Measurements from ENCODE around the gene MRPS25.

Gene MRPS25

DNA sequence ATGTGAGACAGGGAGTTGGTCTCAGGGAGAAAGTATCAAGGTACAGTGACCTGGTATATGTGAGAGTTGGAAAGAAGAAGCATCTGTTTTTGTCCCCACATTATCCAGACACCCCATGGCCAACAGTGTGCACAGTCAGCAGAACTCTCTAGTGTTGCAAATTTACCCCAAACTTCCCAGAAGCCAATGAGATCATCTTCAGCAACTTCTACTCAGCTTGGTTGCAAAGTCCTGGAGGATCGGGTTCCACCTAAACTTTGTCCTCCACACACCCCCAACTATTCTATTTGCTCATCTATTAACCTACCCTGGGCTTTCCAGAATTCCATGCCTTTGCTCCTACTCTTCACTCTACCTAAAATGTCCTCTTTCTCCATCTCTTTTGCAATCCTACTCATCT lies 18.1 kb upstream of the MRPS25 start:
- WGBS, 2 experiments (ENCODE audit: insufficient coverage in 2 of 2), result 78 to 92% methylated on average over 1 of the region's 1 CpG
- no peak overlapping the region for H3K27ac ChIP-seq (ENCODE audit: low read depth, low read length, severe bottlenecking)

DNA sequence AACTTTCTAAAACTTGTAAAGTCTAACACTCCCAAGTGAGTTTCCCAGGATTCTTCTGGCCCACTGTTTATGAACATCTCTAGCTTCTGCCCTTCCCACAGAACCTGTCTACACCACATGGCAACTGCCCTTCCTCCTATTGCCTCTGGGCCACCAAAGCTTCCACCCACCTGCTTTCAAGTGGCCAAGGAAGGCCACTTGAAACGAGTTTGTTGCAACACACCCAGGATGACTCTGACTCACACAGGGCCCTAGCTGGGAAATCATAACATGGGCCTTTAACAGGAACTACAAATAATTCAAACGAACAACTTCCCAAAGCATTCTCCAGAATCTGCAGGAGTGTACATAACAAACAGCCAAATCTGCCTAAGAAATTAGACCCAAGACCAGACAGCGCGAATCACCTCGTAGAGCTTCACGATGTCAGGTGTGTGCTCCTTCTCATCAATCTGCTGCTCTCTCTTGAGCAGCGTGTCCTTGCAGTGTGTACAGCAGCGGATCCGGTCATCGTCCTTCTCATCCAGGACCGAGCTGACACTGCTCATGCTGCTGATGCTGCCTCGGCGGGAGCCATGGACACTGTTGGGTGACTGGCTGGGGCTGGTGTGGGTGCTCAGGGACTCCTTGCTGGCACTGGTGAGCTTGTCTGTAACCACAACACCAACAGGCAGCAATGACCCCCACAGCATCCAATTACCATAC lies 17.0 kb upstream of the MRPS25 start:
- Histone ChIP-seq H3K9me3 (ENCODE audit: control insufficient read depth, low read length) (no peaks in the 10 kb centered on the region), H3K36me3 (ENCODE audit: control insufficient read depth, insufficient read depth, low read length) (peaks cover 96% of the 10 kb centered on the region), H3K4me3 (ENCODE audit: extremely low read depth, insufficient read depth, low read length, poor library complexity, severe bottlenecking) (no peak overlapping the region), H3K27ac (ENCODE audit: low read depth, low read length, severe bottlenecking) (no peak overlapping the region), H3K4me1 (ENCODE audit: control insufficient read depth, insufficient read depth, low read length, poor library complexity, severe bottlenecking) (no peaks in the 10 kb centered on the region)
- 96% methylated on average over 8 to 10 of the region's 13 CpGs for WGBS, 2 experiments (ENCODE audit: insufficient coverage in 2 of 2)

More for the DNA sequence above, 18.1 kb upstream of the MRPS25 start:
- peaks cover 94% of the 10 kb centered on the region for H3K36me3 ChIP-seq (ENCODE audit: control insufficient read depth, insufficient read depth, low read length)
- H3K4me1 ChIP-seq (ENCODE audit: control insufficient read depth, insufficient read depth, low read length, poor library complexity, severe bottlenecking), result no peaks in the 10 kb centered on the region
- no peaks in the 10 kb centered on the region for H3K9me3 ChIP-seq (ENCODE audit: control insufficient read depth, low read length)
- H3K4me3 ChIP-seq (ENCODE audit: extremely low read depth, insufficient read depth, low read length, poor library complexity, severe bottlenecking), result no peak overlapping the region

DNA sequence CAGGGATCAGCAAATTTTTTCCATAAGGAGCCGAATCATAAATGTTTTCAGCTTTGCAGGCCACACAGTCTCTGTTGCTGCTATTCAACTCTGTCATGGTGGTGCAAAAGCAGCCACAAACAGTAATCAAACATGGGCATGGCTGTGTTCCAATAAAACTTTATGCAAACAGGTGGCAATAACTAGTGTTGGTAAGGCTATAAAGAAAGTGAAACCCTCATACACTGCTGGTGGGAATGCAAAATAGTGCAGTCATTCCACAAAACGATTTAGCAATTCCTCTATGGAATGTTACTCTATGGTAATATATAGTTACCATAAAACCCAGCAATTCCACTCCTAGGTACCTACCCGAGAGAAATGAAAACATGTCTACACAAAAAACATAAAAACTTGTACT lies 14.0 kb upstream of the MRPS25 start:
- H3K4me3 ChIP-seq (ENCODE audit: extremely low read depth, insufficient read depth, low read length, poor library complexity, severe bottlenecking), result no peak overlapping the region
- H3K9me3 ChIP-seq (ENCODE audit: control insufficient read depth, low read length), result no peaks in the 10 kb centered on the region
- WGBS, 2 experiments (ENCODE audit: insufficient coverage in 2 of 2), result 100% methylated on average over 1 of the region's 3 CpGs
- H3K36me3 ChIP-seq (ENCODE audit: control insufficient read depth, insufficient read depth, low read length), result peaks cover 94% of the 10 kb centered on the region
- no peak overlapping the region for H3K27ac ChIP-seq (ENCODE audit: low read depth, low read length, severe bottlenecking)
- no peaks in the 10 kb centered on the region for H3K4me1 ChIP-seq (ENCODE audit: control insufficient read depth, insufficient read depth, low read length, poor library complexity, severe bottlenecking)

DNA sequence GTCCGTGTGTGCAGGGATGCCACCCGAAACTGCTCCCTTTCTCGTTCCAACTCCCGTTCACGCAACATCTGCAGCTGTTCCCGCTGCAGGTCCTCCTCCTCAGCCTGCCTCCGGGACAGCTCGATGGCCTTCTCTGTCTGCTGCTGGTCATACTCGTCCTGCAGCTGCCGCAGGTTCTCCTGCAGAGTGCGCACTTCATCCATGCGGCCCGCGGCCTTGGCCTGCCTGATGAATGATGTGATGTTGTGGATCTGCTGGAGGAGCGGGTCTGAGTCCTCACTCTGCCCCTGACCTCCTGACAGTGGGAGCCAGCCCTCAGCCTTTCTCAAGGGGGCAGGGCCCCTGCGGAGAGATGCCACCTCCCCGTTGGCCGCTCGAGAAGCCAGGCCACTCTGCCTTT lies 9.4 kb upstream of the MRPS25 start:
- 95% methylated on average over 13 to 19 of the region's 19 CpGs for WGBS, 2 experiments (ENCODE audit: insufficient coverage in 2 of 2)
- Histone ChIP-seq H3K27ac (ENCODE audit: low read depth, low read length, severe bottlenecking) (no peak overlapping the region), H3K9me3 (ENCODE audit: control insufficient read depth, low read length) (no peaks in the 10 kb centered on the region), H3K36me3 (ENCODE audit: control insufficient read depth, insufficient read depth, low read length) (peaks cover 72% of the 10 kb centered on the region), H3K4me1 (ENCODE audit: control insufficient read depth, insufficient read depth, low read length, poor library complexity, severe bottlenecking) (no peaks in the 10 kb centered on the region), H3K4me3 (ENCODE audit: extremely low read depth, insufficient read depth, low read length, poor library complexity, severe bottlenecking) (no peak overlapping the region)

DNA sequence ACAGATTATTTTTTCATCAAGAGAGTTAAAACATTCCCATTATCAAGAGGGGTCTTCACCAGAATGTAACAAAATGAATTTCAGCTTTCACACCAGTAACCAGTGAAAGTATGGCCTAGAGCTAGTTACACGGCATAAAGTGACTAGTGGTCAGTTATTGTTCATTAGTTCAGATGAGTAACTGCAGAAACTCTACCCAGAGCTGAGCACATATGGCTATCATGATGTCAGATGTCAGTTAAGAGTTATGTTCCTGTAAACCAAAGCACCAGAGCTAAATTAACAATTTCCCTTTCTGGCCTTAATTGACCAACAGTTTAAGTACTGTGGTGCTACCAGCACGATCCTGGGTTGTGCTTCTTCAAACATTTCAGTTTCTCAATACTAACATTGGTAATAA lies 6.6 kb upstream of the MRPS25 start:
- 94 to 100% methylated on average over 2 of the region's 2 CpGs for WGBS, 2 experiments (ENCODE audit: insufficient coverage in 2 of 2)
- H3K9me3 ChIP-seq (ENCODE audit: control insufficient read depth, low read length), result no peaks in the 10 kb centered on the region
- H3K4me1 ChIP-seq (ENCODE audit: control insufficient read depth, insufficient read depth, low read length, poor library complexity, severe bottlenecking), result no peaks in the 10 kb centered on the region

DNA sequence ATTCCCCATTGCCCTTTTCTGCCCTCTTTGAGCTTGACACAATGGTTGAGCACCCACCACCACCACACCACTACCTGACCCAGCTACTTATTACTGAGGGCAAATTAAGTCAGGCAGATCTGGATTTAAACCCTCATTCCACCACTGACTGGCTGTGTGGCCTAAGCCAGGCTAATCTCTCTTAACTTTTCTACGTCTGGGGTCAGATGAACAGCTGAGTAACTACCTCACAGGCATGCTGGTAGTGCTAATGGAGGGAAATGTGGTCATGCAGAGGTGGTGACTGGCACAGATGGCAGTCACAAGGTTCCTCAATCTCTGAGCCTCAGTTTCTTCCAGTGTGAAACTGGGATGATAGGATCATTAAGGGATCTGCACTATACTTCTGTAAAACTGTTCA lies 4.3 kb upstream of the MRPS25 start:
- WGBS, 2 experiments (ENCODE audit: insufficient coverage in 2 of 2), result 100% methylated on average over 1 of the region's 1 CpG; no CpG with 5 or more reads in 1 of the 2 experiments

More for the DNA sequence above, 6.6 kb upstream of the MRPS25 start:
- Histone ChIP-seq H3K36me3 (ENCODE audit: control insufficient read depth, insufficient read depth, low read length) (peaks cover 46% of the 10 kb centered on the region), H3K4me3 (ENCODE audit: extremely low read depth, insufficient read depth, low read length, poor library complexity, severe bottlenecking) (no peak overlapping the region), H3K27ac (ENCODE audit: low read depth, low read length, severe bottlenecking) (no peak overlapping the region)

DNA sequence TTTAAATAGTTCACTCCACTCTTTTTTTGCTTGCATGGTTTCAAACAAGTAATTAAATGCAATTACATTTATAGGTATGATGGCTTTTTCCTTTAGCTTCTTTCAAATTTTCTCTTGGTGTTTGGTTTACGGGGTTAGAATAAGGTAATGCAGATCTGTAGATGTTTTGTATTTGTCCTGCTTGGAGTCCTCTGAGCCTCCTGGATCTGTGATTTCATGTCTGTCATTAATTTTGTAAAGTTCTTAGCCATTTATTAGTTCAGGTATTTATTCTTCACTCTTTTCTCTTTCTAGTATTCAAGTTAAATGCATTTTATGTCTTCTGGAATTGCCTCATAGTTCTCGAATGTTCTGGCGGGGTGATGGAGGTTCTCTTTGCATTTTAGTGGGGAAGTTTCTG lies 1.4 kb upstream of the MRPS25 start:
- Histone ChIP-seq H3K4me3 (ENCODE audit: extremely low read depth, insufficient read depth, low read length, poor library complexity, severe bottlenecking) (no peak overlapping the region), H3K9me3 (ENCODE audit: control insufficient read depth, low read length) (no peaks in the 10 kb centered on the region), H3K36me3 (ENCODE audit: control insufficient read depth, insufficient read depth, low read length) (peaks cover 17% of the 10 kb centered on the region), H3K27ac (ENCODE audit: low read depth, low read length, severe bottlenecking) (no peak overlapping the region), H3K4me1 (ENCODE audit: control insufficient read depth, insufficient read depth, low read length, poor library complexity, severe bottlenecking) (peaks cover 6% of the 10 kb centered on the region)
- 100% methylated on average over 1 of the region's 3 CpGs; no CpG with 5 or more reads in 1 of the 2 experiments for WGBS, 2 experiments (ENCODE audit: insufficient coverage in 2 of 2)

More for the DNA sequence above, 4.3 kb upstream of the MRPS25 start:
- Histone ChIP-seq H3K4me1 (ENCODE audit: control insufficient read depth, insufficient read depth, low read length, poor library complexity, severe bottlenecking) (no peaks in the 10 kb centered on the region), H3K36me3 (ENCODE audit: control insufficient read depth, insufficient read depth, low read length) (peaks cover 26% of the 10 kb centered on the region), H3K4me3 (ENCODE audit: extremely low read depth, insufficient read depth, low read length, poor library complexity, severe bottlenecking) (no peak overlapping the region), H3K9me3 (ENCODE audit: control insufficient read depth, low read length) (no peaks in the 10 kb centered on the region), H3K27ac (ENCODE audit: low read depth, low read length, severe bottlenecking) (no peak overlapping the region)

DNA sequence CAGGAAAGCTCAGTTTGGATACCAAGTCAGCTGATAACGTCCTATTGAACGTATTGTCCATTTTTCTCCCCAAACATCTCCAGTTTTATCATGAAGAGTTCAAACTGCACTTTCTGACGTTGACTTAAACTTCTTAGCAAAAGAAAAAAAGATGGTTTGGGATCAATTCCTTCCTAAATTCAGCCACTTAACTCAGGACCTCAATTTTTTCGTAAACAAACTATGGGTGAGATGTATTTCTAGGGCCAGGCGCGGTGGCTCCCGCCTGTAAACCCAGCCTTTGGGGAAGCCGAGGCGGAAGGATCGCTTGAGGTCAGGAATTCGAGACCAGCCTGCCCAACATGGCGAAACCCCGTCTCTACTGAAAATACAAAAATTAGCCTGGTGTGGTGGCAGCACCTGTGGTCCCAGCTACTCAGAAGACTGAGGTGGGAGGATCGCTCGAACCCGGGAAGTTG lies 464 bp upstream of the MRPS25 start:
- Histone ChIP-seq H3K36me3 (ENCODE audit: control insufficient read depth, insufficient read depth, low read length) (peaks cover 18% of the 10 kb centered on the region), H3K27ac (ENCODE audit: low read depth, low read length, severe bottlenecking) (no peak overlapping the region), H3K4me1 (ENCODE audit: control insufficient read depth, insufficient read depth, low read length, poor library complexity, severe bottlenecking) (peaks cover 6% of the 10 kb centered on the region), H3K9me3 (ENCODE audit: control insufficient read depth, low read length) (no peaks in the 10 kb centered on the region), H3K4me3 (ENCODE audit: extremely low read depth, insufficient read depth, low read length, poor library complexity, severe bottlenecking) (peak overlapping the region; percentile 87)
- WGBS, 2 experiments (ENCODE audit: insufficient coverage in 2 of 2), result 83 to 87% methylated on average over 12 to 16 of the region's 16 CpGs

DNA sequence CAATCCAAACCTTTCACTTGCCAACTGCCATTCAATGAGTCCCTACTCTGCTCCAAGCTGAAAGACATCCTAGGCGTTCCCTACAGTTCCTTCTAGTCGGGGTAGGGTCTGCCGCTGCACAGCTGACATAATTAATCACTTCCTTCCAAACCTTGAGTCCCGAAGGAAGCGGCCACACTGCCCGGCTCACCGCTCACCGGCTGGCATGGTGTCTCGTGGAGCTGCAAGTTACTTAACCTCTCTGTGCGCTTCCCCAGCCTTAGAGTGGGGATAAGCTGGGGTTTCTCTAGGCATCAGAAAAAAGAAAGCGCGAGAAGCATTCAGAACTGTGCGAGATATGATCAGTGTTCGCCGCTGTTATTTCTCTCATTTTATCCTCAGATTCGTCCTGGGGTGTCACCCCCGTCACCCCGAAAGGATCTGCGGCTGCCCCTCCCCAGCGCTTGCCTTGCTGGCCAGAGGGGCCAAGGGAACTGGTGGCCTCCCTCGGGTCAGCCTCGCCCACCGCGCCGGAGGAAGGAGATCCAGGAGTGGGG lies 748 bp downstream of the MRPS25 start:
- Histone ChIP-seq H3K4me3 (ENCODE audit: extremely low read depth, insufficient read depth, low read length, poor library complexity, severe bottlenecking) (peak overlapping the region; percentile 87), H3K36me3 (ENCODE audit: control insufficient read depth, insufficient read depth, low read length) (peaks cover 27% of the 10 kb centered on the region), H3K4me1 (ENCODE audit: control insufficient read depth, insufficient read depth, low read length, poor library complexity, severe bottlenecking) (peaks cover 6% of the 10 kb centered on the region), H3K9me3 (ENCODE audit: control insufficient read depth, low read length) (no peaks in the 10 kb centered on the region), H3K27ac (ENCODE audit: low read depth, low read length, severe bottlenecking) (peak overlapping the region; percentile 59)
- 2 to 10% methylated on average over 14 to 16 of the region's 25 CpGs for WGBS, 2 experiments (ENCODE audit: insufficient coverage in 2 of 2)

DNA sequence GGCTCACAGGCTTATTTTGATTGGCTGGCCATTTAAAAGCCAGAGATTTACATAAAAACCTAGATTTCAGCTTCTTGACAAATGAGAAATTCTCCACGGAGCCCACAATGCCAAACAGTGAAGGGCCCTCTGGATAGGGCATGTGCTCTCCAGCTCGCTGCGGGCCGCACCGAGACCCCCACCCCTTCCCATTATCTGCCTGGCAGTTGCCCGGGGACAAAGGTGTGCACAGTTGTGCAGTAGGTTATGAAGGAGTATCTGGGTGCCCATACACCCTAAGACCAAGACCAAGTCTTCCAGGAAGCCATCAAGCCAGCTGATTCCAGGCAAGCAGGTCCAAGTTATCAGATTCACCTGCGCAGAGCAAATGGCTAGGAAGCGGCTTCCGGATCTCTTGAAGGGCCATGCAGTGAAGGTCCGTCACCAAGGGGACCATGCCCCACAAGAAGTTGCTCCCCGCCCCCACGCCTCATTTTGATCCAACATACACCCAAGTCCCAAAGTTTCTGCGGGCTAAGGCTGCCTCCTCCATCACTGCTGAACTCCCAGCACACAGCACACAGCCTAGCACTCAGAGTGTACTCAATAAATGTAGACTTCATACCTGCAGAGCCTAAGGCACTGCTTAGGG lies 1.3 kb downstream of the MRPS25 start:
- Histone ChIP-seq H3K4me3 (ENCODE audit: extremely low read depth, insufficient read depth, low read length, poor library complexity, severe bottlenecking) (peak overlapping the region; percentile 87), H3K4me1 (ENCODE audit: control insufficient read depth, insufficient read depth, low read length, poor library complexity, severe bottlenecking) (peaks cover 6% of the 10 kb centered on the region), H3K9me3 (ENCODE audit: control insufficient read depth, low read length) (no peaks in the 10 kb centered on the region), H3K27ac (ENCODE audit: low read depth, low read length, severe bottlenecking) (no peak overlapping the region), H3K36me3 (ENCODE audit: control insufficient read depth, insufficient read depth, low read length) (peaks cover 33% of the 10 kb centered on the region)
- 84 to 95% methylated on average over 7 to 12 of the region's 13 CpGs for WGBS, 2 experiments (ENCODE audit: insufficient coverage in 2 of 2)

DNA sequence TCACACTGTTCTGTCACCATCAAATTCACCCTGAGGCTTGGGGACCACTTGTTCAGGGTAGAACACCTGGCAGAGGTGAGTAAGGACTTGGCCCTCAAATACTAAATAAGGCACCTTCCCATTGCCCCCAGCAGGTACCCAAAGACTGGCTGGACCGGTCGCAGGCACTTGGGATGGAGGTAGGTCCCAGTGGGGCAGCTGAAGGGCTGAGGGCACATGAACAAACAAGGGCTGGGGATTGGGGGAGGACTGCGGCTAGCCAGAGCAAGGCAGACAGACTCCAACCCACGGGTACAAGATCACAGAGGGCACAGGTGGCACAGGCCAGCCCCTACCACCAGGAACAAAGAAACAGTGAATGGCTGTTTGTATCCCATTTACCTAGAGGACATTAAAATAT lies 1.9 kb downstream of the MRPS25 start:
- H3K9me3 ChIP-seq (ENCODE audit: control insufficient read depth, low read length), result no peaks in the 10 kb centered on the region
- no peak overlapping the region for H3K4me3 ChIP-seq (ENCODE audit: extremely low read depth, insufficient read depth, low read length, poor library complexity, severe bottlenecking)
- WGBS, 2 experiments (ENCODE audit: insufficient coverage in 2 of 2), result 96% methylated on average over 4 of the region's 4 CpGs; no CpG with 5 or more reads in 1 of the 2 experiments

More for the DNA sequence above, 1.9 kb downstream of the MRPS25 start:
- peaks cover 6% of the 10 kb centered on the region for H3K4me1 ChIP-seq (ENCODE audit: control insufficient read depth, insufficient read depth, low read length, poor library complexity, severe bottlenecking)
- peaks cover 38% of the 10 kb centered on the region for H3K36me3 ChIP-seq (ENCODE audit: control insufficient read depth, insufficient read depth, low read length)
- H3K27ac ChIP-seq (ENCODE audit: low read depth, low read length, severe bottlenecking), result no peak overlapping the region
